ENCODE results near the gene CHKA.
A peak's percentile ranks its signal among the peaks of the same experiment; 100 is the strongest.

CHKA gene

DNA sequence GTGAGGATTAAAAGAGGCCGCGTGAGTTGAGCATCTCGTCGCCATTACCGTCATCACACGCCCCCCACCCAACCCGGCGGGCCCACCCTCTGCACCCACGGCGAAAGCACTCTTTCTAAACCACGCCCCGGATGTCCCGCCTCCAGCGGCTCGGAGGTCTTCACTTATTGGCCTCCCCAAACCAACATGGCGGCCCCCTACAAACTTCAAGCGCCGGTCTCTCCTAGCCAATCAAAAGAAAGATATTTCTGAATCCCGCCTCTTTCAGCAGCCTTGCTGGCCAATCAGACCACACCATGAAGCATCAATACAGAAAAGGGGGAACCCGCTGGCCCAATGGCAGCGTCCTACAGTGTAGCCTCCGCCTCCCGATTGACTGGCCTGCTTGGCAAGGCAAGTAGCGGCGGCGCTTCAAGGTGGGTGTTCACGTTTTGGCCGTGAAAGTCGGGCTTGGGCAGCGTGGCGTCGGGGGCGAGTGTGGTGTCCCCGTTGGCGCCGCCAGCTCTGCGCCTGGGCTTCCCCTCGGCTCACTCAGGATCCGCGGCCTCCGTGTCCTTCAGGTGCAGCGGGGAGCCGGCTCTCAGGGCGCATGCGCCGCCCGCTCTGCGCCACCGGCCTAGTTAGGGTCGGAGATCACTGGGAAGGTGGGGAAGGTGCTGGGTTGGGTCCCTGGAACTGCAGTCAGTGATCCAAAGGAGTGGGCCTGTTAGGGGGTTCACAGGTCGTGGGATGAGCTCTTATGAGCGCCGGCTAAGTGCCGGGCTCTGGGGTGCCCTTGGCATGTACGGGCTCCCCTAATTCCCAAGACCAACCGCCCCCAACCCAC lies 90.7 kb downstream of the CHKA start, which contains the start of gene NDUFS8:
Gene NDUFS8 (plus strand): TSS at position 364 of the 826 bp plus-strand sequence. CDS start 1,471 bp downstream, outside the sequence.
- DNase-seq, result peak; percentile 94

DNA sequence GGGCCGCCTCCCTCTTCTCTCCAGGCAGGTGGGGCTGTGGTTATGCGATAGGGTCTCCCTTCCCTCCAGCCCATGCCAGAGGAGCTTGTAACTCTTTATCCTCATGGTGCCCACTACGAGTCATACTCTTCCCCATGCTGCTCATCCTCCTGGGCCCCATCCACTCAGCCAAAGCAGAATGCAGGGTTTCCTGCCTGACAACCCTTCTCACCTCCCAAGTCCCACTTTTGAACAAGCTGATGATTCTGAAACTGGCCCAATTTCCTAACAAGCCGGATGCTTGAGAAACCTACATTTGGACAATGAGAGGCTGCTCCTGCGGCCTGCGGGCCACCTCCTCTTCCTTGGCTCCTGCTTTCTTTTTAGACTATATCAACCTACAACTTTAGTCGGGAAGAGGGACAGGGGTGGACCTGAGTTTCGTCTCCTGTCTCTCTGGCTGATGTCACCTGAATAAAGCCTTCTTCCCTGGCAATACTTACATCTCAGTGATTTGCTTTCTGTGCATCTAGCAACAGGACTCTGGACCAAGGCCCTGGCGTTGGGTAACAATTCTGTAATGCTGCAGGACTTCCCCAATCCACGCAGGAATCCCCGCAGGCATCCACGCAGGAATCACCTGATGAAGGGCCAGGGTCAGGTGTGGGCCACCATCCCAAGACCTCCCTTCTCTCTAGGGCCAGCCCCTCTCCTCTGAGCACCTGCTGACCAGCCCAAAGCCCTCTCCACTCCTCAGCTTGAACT lies 92.2 kb downstream of the CHKA start:
- no peak for DNase-seq

DNA sequence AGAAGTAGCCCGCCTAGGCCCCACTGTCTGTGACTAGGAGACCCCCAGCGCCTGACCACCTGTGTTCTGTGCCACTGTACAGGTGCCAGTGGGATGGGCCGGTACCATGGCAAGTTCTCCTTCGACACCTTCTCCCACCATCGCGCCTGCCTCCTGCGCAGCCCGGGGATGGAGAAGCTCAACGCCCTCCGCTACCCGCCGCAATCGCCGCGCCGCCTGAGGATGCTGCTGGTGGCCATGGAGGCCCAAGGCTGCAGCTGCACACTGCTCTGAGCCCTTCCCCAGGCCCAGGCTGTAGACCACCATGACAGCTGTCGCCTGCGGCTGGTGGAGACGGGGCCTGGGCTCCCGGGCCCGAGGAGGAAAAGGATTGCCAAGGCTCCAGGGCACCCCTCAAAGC lies 93.5 kb downstream of the CHKA start:
- DNase-seq, result no peak

GRCh38 chr11:68026391-68027105 lies 94.6 kb downstream of the CHKA start:
- DNase-seq, result no peak

DNA sequence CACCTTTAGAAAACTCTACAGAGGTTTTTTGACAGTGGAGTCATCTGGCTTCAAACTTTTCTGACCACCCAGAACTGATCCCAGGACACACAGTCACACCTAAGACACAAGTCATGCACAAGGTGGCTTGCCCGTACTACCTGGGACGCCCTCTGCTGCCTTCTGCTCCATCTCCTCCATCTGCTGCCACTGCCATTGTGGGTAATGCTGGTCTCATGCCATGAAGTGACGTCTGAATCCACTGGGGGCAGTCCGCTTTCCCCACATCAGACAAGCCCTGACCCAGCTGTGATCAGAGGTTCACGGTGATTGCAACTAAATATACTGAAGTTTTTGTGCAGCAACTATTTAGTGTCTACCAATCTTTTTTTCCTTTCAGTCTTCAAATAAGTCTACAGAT lies 96.1 kb downstream of the CHKA start:
- no peak for DNase-seq

- no peak for DNase-seq
Measured at GRCh38 chr11:68024508-68024907, 96.7 kb downstream of the CHKA start.

DNA sequence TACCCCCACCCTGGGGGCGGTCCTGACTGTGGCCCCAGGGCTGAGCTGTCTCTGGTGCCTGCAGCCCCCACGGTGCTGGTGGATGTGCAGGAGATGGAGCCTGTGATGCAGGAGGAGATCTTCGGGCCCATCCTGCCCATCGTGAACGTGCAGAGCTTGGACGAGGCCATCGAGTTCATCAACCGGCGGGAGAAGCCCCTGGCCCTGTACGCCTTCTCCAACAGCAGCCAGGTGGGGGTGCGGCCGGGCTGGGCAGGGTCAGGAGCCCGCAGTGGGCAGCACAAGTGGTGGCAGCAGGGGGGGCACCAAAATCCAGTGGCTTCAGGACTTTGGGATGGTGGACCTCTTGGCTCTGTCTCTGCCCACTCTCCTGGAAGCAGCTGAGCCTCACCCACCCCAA lies 98.7 kb downstream of the CHKA start:
- DNase-seq, result no peak

DNA sequence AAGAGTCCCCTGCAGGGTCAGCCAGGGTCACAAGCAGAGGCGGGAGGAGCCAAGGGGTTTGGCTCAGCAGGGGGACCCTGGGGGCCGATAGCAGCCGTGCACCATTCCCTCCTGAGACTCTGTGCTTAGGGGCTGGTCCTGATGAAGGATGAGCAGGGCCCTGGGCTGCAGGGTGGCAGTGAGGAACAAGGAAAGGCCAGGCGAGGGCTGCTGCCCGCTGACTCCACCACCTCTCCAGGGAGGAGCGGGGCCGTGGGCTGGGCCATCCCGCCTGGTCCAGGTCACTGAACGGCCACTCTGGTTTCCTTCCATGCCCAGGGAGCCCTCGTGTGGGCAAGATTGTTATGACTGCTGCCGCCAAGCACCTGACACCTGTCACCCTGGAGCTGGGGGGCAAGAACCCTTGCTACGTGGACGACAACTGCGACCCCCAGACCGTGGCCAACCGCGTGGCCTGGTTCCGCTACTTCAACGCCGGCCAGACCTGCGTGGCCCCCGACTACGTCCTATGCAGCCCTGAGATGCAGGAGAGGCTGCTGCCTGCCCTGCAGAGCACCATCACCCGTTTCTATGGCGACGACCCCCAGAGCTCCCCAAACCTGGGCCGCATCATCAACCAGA lies 99.9 kb downstream of the CHKA start:
- no peak for DNase-seq

- no peak for DNase-seq
Measured at GRCh38 chr11:68020575-68020974, 100.6 kb downstream of the CHKA start.

- DNase-seq, result no peak
Measured at GRCh38 chr11:68019486-68019885, 101.7 kb downstream of the CHKA start.

DNA sequence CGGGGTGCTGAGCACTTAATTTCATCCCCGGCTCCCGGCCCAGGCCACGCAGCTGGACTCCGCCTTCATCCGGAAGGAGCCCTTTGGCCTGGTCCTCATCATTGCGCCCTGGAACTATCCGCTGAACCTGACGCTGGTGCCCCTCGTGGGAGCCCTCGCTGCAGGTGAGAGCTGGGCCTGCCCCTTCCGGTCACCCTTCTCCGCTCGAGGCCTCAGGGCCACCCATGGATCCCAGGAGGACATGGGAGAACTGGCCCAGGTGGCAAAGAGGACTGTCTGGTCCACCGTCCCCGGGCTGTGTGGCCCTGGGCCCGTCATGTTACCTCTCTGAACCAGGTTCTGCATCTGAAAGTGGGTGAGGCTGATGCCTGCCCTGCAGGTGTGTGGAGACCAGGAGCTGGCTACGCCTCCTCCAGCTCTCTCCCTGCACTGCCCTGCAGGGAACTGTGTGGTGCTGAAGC lies 102.4 kb downstream of the CHKA start:
- DNase-seq, result no peak

- DNase-seq, result no peak
Measured at GRCh38 chr11:68017980-68018729, 103.0 kb downstream of the CHKA start.

GRCh38 chr11:68016904-68017817 lies 104.0 kb downstream of the CHKA start:
- DNase-seq, result no peak

DNA sequence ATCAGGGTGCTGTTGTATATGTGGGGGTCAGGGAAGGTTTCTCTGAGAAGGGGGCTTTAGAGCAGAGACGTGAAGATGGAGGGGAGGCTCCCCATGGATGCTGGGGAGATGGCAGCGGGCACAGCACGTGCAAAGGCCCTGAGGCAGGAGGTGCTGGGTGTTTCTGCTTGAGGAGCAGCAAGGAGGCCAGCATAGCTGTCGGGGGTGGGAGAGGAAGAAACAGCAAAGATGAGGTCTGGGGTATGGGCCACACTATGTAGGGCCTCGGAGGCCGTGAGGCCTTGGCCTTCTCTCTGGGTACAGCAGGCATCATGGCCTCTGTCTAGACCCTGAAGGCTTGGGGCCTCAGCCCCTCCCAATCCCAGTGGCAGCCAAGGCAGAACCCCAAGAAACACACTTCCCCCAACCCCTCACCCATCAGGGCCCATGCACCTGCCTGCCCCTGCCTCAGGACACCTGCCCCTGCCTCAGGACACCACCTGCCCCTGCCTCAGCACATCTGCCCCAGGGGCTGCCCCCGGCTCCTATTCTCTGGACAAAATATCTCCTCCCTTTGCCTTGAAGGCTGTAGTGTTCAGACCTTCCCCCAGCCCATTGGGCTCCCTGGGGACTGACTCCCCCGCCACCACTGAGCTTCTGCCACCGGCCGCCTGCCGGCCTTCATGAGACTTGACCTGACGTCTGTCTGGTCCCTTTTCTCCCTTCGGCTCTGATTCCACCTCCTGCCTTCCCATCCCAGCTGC lies 104.9 kb downstream of the CHKA start:
- no peak for DNase-seq

DNA sequence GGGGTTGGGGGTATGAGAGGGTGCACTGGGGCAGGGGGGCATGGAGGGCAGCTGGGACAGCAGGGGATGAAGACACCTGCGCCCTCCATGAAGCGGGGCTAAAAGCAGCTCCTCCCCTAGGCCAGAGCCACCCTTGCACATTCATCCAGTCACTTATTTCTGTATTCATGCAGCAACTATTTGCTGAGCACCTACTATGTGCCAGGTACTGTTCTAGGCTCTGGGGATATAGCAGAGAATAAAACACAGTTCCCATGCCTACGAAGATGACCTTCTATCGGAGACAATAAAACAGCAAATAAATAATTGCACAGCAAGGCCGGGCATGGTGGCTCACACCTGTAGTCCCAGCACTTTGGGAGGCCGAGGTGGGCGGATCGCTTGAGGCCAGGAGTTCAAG lies 105.7 kb downstream of the CHKA start:
- no peak for DNase-seq

GRCh38 chr11:68014947-68015447 lies 106.2 kb downstream of the CHKA start:
- no peak for DNase-seq

- no peak for DNase-seq
Measured at GRCh38 chr11:68014157-68014946, 106.8 kb downstream of the CHKA start.

- DNase-seq, result no peak
Measured at GRCh38 chr11:68013611-68014156, 107.5 kb downstream of the CHKA start.
